K562 (cell line): Measurements from ENCODE around the gene HNRNPDL. TPM values are rescaled to one million over a fixed set of nuclear protein-coding genes. Genes with fewer than 3 reads are reported as not detected.

Experiments used
- ATF2 ChIP-seq: sonication (generic); formaldehyde crosslinking; IDR thresholded peaks from 2 replicates; pipeline ENCODE4 v1.8.1; 2022; ENCODE audit warnings: missing genetic modification reagents
- BMI1 ChIP-seq: fragments of 150-350 bp; IDR thresholded peaks from 2 replicates; pipeline ENCODE4 v1.6.1; 2014; ENCODE audit warnings: low read length
- BRF2 ChIP-seq: IDR thresholded peaks from 3 replicates; pipeline ENCODE4 v1.6.1; 2011; ENCODE audit warnings: borderline replicate concordance, mild to moderate bottlenecking; ENCODE audit not compliant: insufficient read length, insufficient read depth
- C11orf30 ChIP-seq: fragments of 450-650 bp; IDR thresholded peaks from 2 replicates; pipeline ENCODE4 v1.6.1; 2016; ENCODE audit warnings: low read depth, mild to moderate bottlenecking
- CBX2 ChIP-seq: fragments of 200-600 bp; sonication (generic); IDR thresholded peaks from one replicate; pipeline ENCODE4 v1.6.1; 2012; ENCODE audit warnings: mild to moderate bottlenecking, low read length, inconsistent platforms; ENCODE audit not compliant: insufficient read depth, poor library complexity, severe bottlenecking
- ELF2 ChIP-seq: fragments of 250-450 bp; sonication (Bioruptor Pico); IDR thresholded peaks from 2 replicates; pipeline ENCODE4 v1.5.0; 2021; ENCODE audit warnings: mild to moderate bottlenecking
- HMGXB4 ChIP-seq: sonication (generic); formaldehyde crosslinking; IDR thresholded peaks from 2 replicates; pipeline ENCODE4 v1.8.1; 2023; ENCODE audit warnings: mild to moderate bottlenecking, missing genetic modification reagents
- MBD2 ChIP-seq: sonication (generic); IDR thresholded peaks from 2 replicates; pipeline ENCODE4 v1.6.1; 2016; ENCODE audit warnings: low read depth, borderline replicate concordance
- NRF1 ChIP-seq, 2 experiments: fragments of 450-650 bp; IDR thresholded peaks in 1 of 2; conservative IDR thresholded peaks in 1 of 2; 2 replicates each; pipeline ENCODE4 v1.6.1; 2014; ENCODE audit warnings: mild to moderate bottlenecking in 2 of 2
- SIRT6 ChIP-seq: IDR thresholded peaks from one replicate; pipeline ENCODE4 v1.6.1; 2012; ENCODE audit warnings: low read depth, mild to moderate bottlenecking, control low read depth, inconsistent platforms, low read length, moderate library complexity
- SP1 ChIP-seq: sonication (generic); formaldehyde crosslinking; IDR thresholded peaks from 2 replicates; pipeline ENCODE4 v1.8.1; 2022; ENCODE audit warnings: mild to moderate bottlenecking, missing genetic modification reagents
- SRSF3 ChIP-seq: fragments of 200-400 bp; formaldehyde crosslinking; IDR thresholded peaks from 2 replicates; pipeline ENCODE4 v1.6.1; 2016; ENCODE audit warnings: mild to moderate bottlenecking, low read length, moderate library complexity; ENCODE audit not compliant: insufficient read depth
- ZKSCAN3 ChIP-seq: fragments of 250-450 bp; sonication (Bioruptor Pico); IDR thresholded peaks from 2 replicates; pipeline ENCODE4 v1.4.0; 2020
- ZNF263 ChIP-seq: sonication (generic); formaldehyde crosslinking; IDR thresholded peaks from 2 replicates; pipeline ENCODE4 v1.8.0; 2022; ENCODE audit warnings: mild to moderate bottlenecking, missing genetic modification reagents, borderline replicate concordance
- ZNF280A ChIP-seq: fragments of 450-650 bp; IDR thresholded peaks from 2 replicates; pipeline ENCODE4 v1.6.1; 2018; ENCODE audit warnings: mild to moderate bottlenecking, low read depth; ENCODE audit not compliant: partially characterized antibody
- ZNF511 ChIP-seq: sonication (generic); formaldehyde crosslinking; IDR thresholded peaks from 2 replicates; pipeline ENCODE4 v1.8.0; 2022; ENCODE audit warnings: mild to moderate bottlenecking, missing genetic modification reagents
- ZNF518B ChIP-seq: fragments of 250-450 bp; sonication (Bioruptor Pico); IDR thresholded peaks from 2 replicates; pipeline ENCODE4 v1.5.0; 2021; ENCODE audit warnings: mild to moderate bottlenecking, moderate library complexity
- polyA plus RNA-seq, 8 experiments: library from polyadenylated mRNA; depleted of rRNA in 4 of 8; stranded (reverse) in 5 of 8; unstranded in 3 of 8; fragments of >200 nt; fragmentation: Nextera tagmentation in 2 of 8; fragmentation: Illumina TruSeq in 1 of 8; extraction: Ambion mirVana in 2 of 8; extraction: Trizol in 1 of 8; gene quantifications; 2 replicates each; pipeline versions ENCODE4 v1.2.1 to v1.2.3, GENCODE V29; 2011 to 2014; ENCODE audit warnings: inconsistent platforms in 1 of 8, missing spikeins in 1 of 8
- total RNA-seq, 7 experiments: library from RNA; depleted of rRNA in 6 of 7; stranded (reverse); fragments of >200 nt in 6 of 7; fragmentation: Illumina TruSeq in 2 of 7; extraction: Trizol in 2 of 7; gene quantifications; 2 replicates each; pipeline versions ENCODE4 v1.2.1 to v1.2.3, GENCODE V29; 2011 to 2021; ENCODE audit warnings: low replicate concordance in 1 of 7

Gene HNRNPDL
- total and polyA plus RNA-seq, 9 of the 15 experiments (the other 6 are each of a cell fraction or from before 2014, with no cell fraction given): 243 to 652 (median 351) TPM

GRCh38 chr4:82428969-82429727 lies 1.1 kb downstream of the HNRNPDL start (continued):
- TF ChIP-seq ZNF518B (no peak), SRSF3 (no peak), CBX2 (no peak), BRF2 (no peak), C11orf30 (no peak), ATF2 (CRISPR knock-in tag) (no peak; the same call in 1 of the 2 replicates), NRF1 (conservative IDR thresholded peaks at IDR 0.05 in 1 of 2, IDR thresholded peaks at IDR 0.05 in 1 of 2) (peak; percentile 89 to 90), SIRT6 (no peak), HMGXB4 (CRISPR knock-in tag) (no peak; the same call in 1 of the 2 replicates), MBD2 (peak; percentile 66; the same call in 1 of the 2 replicates), ELF2 (no peak), ZNF511 (no peak; the same call in 1 of the 2 replicates), SP1 (CRISPR knock-in tag) (peak; percentile 48), ZNF263 (peak; percentile 33; the same call in 1 of the 2 replicates), ZNF280A (no peak), BMI1 (no peak), ZKSCAN3 (CRISPR knock-in tag) (no peak)
